GM12878 (cell line): ENCODE measurements around the gene DYTN. TPM values are rescaled to one million over a fixed set of nuclear protein-coding genes. Genes with fewer than 3 reads are reported as not detected.

Experiments used
- ATF2 ChIP-seq: IDR thresholded peaks from 2 replicates; pipeline ENCODE4 v1.6.1; 2012; ENCODE audit warnings: low read length, inconsistent platforms
- HCFC1 ChIP-seq: fragments of 150-350 bp; IDR thresholded peaks from 2 replicates; pipeline ENCODE4 v1.6.1; 2014; ENCODE audit warnings: low read length
- NKRF ChIP-seq: fragments of 450-650 bp; conservative IDR thresholded peaks from 2 replicates; pipeline ENCODE4 v1.6.1; 2017; ENCODE audit warnings: mild to moderate bottlenecking, moderate library complexity
- TAF1 ChIP-seq: IDR thresholded peaks from 2 replicates; pipeline ENCODE4 v1.6.1; 2011; ENCODE audit warnings: mild to moderate bottlenecking, low read depth, low read length, borderline replicate concordance
- ZBED1 ChIP-seq: IDR thresholded peaks from 2 replicates; pipeline ENCODE4 v1.6.1; 2016; ENCODE audit warnings: borderline replicate concordance
- polyA plus RNA-seq, 11 experiments: library from polyadenylated mRNA; depleted of rRNA in 4 of 11; unstranded in 6 of 11; stranded (reverse) in 5 of 11; fragments of >200 nt; fragmentation: Nextera tagmentation in 4 of 11; fragmentation: Illumina TruSeq in 1 of 11; extraction: Ambion mirVana in 4 of 11; extraction: Trizol in 1 of 11; gene quantifications; 1 replicate in 1 of 11; 2 replicates in 10 of 11; pipeline versions ENCODE4 v1.2.1 to v1.2.3, GENCODE V29; 2011 to 2016; ENCODE audit warnings: inconsistent platforms in 2 of 11, missing spikeins in 2 of 11, low read depth in 1 of 11
- total RNA-seq, 4 experiments: library from RNA; depleted of rRNA in 3 of 4; stranded (reverse); fragments of >200 nt in 3 of 4; fragmentation: Illumina TruSeq in 1 of 4; extraction: Trizol in 1 of 4; gene quantifications; 2 replicates each; pipeline versions ENCODE4 v1.2.1 to v1.2.3, GENCODE V29; 2013 to 2021
- TF ChIP-seq, protein P1 (sequence below): IDR thresholded peaks from 2 replicates; pipeline ENCODE4 v1.6.1; 2012; ENCODE audit warnings: improper control_type of control experiment, low read depth, low read length; ENCODE audit not compliant: insufficient replicate concordance

Gene DYTN
- total and polyA plus RNA-seq, 10 of the 15 experiments (the other 5 are each of a cell fraction or from before 2014, with no cell fraction given) = 0.02 to 0.32 (median 0.09) TPM; not detected in 3

DNA sequence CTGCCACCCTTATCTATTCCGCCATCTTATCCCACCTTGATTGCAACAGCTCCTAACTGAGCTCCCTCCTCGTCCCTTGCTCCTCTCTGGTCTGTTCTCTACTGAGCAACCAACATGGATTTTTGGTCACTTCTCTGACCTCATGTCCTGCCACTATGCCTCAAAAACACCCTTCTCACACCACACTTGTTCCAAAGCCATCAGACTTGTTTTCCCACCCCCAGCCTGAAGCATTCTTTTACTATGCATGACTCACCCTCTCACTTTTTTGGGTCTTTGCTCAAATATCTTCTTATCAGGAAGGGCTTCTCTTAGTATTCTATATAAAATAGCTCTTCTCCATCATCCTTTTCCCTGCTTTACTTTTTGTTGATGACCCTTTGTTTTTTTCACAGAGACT is 78.6 kb downstream of the DYTN start (continued):
- TF ChIP-seq NKRF (no peak), ATF2 (no peak), HCFC1 (no peak), TAF1 (no peak), ZBED1 (no peak)
- TF ChIP-seq, protein P1, sequence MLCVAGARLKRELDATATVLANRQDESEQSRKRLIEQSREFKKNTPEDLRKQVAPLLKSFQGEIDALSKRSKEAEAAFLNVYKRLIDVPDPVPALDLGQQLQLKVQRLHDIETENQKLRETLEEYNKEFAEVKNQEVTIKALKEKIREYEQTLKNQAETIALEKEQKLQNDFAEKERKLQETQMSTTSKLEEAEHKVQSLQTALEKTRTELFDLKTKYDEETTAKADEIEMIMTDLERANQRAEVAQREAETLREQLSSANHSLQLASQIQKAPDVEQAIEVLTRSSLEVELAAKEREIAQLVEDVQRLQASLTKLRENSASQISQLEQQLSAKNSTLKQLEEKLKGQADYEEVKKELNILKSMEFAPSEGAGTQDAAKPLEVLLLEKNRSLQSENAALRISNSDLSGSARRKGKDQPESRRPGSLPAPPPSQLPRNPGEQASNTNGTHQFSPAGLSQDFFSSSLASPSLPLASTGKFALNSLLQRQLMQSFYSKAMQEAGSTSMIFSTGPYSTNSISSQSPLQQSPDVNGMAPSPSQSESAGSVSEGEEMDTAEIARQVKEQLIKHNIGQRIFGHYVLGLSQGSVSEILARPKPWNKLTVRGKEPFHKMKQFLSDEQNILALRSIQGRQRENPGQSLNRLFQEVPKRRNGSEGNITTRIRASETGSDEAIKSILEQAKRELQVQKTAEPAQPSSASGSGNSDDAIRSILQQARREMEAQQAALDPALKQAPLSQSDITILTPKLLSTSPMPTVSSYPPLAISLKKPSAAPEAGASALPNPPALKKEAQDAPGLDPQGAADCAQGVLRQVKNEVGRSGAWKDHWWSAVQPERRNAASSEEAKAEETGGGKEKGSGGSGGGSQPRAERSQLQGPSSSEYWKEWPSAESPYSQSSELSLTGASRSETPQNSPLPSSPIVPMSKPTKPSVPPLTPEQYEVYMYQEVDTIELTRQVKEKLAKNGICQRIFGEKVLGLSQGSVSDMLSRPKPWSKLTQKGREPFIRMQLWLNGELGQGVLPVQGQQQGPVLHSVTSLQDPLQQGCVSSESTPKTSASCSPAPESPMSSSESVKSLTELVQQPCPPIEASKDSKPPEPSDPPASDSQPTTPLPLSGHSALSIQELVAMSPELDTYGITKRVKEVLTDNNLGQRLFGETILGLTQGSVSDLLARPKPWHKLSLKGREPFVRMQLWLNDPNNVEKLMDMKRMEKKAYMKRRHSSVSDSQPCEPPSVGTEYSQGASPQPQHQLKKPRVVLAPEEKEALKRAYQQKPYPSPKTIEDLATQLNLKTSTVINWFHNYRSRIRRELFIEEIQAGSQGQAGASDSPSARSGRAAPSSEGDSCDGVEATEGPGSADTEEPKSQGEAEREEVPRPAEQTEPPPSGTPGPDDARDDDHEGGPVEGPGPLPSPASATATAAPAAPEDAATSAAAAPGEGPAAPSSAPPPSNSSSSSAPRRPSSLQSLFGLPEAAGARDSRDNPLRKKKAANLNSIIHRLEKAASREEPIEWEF = no peak
